WERI-Rb-1 (cell line): Measurements from ENCODE around the gene CCL22.

Experiments used
- DNase-seq: peaks from one replicate; pipeline ENCODE4 v3.0.0-alpha.2; 2020
- H3K27ac ChIP-seq: fragments of 250-450 bp; sonication (Bioruptor Pico); 2 replicates; pipeline ENCODE4 v1.5.1; 2020; ENCODE audit warnings: mild to moderate bottlenecking, moderate library complexity
- H3K27me3 ChIP-seq: fragments of 250-450 bp; sonication (Bioruptor Pico); 2 replicates; pipeline ENCODE4 v1.5.1; 2021; ENCODE audit warnings: mild to moderate bottlenecking, low read depth, moderate library complexity; ENCODE audit not compliant: insufficient read depth, severe bottlenecking
- H3K36me3 ChIP-seq: fragments of 250-450 bp; sonication (Bioruptor Pico); 2 replicates; pipeline ENCODE4 v1.5.1; 2020; ENCODE audit warnings: mild to moderate bottlenecking, moderate library complexity
- H3K4me3 ChIP-seq: 2 replicates; pipeline ENCODE4 v1.5.1; 2011; ENCODE audit warnings: low read depth, mild to moderate bottlenecking, control low read depth, low read length
- H3K9me3 ChIP-seq: fragments of 250-450 bp; sonication (Bioruptor Pico); 2 replicates; pipeline ENCODE4 v1.5.1; 2021; ENCODE audit warnings: mild to moderate bottlenecking, moderate library complexity; ENCODE audit not compliant: severe bottlenecking
- CTCF ChIP-seq: IDR thresholded peaks from 2 replicates; pipeline ENCODE4 v1.5.1; 2011; ENCODE audit warnings: low read depth, mild to moderate bottlenecking, control low read depth, inconsistent platforms, low read length

CCL22 gene

DNA sequence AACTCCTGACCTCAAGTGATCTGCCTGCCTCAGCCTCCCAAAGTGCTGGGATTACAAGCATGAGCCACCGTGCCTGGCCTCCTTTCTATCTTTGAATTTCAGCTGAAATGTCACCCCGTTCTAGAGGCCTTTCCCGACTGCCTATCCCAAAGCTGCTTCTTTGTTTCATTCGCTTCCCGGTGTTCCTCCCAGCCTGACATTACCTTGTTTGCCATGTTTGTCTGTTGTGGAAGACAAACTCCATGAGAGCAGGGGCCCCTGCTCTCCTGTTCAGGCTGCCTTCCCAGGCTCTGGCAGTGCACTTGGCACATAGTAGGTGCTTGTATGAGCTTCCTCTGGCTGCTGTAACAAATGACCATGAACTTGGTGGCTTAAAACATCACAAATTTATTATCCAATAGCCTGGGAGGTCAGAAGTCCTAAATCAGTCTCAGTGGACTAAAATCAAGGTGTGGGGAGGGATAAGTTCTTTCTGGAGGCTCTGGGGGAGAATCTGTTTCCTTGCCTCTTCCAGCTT lies 2.6 kb upstream of the CCL22 start:
- H3K27ac ChIP-seq: no peak overlapping the region
- TF ChIP-seq CTCF: no peak
- no peak for DNase-seq
- H3K4me3 ChIP-seq: no peak overlapping the region
- no peaks in the 10 kb centered on the region for H3K9me3 ChIP-seq
- no peaks in the 10 kb centered on the region for H3K36me3 ChIP-seq
- H3K27me3 ChIP-seq: no peaks in the 10 kb centered on the region

GRCh38 chr16:57356547-57356946 lies 2.0 kb upstream of the CCL22 start:
- no peaks in the 10 kb centered on the region for H3K9me3 ChIP-seq
- H3K36me3 ChIP-seq: no peaks in the 10 kb centered on the region
- H3K27me3 ChIP-seq: no peaks in the 10 kb centered on the region
- no peak for TF ChIP-seq CTCF
- DNase-seq: no peak
- H3K27ac ChIP-seq: no peak overlapping the region
- no peak overlapping the region for H3K4me3 ChIP-seq

DNA sequence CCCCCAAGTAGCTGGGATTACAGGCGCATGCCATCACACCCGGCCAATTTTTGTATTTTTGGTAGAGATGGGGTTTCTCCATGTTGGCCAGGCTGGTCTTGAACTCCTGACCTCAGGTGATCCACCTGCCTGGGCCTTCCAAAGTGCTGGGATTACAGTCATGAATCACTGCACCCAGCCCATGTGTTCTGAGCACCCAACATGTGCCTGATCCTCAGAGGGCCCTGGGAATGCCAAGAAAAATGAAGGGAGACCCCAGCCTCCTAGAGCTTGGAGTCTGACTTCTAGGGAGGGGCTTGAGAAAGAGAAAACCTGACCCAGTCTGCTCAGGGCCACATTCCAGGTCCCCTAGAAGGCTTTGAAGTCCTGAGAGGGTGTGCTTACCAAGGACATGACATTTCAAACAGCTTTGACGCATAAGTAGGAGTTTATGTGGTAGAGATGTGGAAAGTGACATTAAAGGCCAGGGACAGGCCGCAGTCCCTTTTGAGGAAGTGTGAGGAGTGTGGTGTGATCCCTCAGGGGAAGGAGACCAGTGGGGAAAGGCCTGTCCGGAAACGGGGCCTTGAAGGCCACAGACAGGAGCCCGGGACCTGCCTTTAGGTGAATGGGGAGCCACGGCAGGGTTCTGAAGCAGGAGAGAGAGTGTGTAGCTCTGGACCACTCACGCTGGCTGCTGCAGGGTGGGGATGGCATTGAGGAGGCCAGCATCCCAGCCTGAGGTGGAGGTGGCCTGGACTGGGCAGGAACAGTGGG lies 1.1 kb upstream of the CCL22 start:
- no peak overlapping the region for H3K4me3 ChIP-seq
- H3K9me3 ChIP-seq: no peaks in the 10 kb centered on the region
- DNase-seq: no peak
- no peak overlapping the region for H3K27ac ChIP-seq
- no peaks in the 10 kb centered on the region for H3K36me3 ChIP-seq
- H3K27me3 ChIP-seq: no peaks in the 10 kb centered on the region
- no peak for TF ChIP-seq CTCF

DNA sequence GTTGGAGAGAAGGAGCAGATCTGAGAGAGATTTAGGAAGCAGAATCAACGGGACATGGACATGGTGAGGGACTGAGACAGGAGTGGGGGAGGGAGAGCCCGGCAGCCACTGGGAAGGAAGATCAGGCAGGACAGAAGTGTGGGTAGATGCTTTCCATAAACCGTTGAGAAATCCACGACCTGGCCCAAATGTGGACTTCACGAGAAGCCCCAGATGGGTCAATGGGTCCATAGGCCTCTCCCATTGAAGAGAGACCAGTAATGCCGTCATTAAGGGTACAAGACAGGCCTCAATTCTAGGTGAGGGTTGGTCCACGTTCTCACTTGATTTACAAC lies 530 bp upstream of the CCL22 start:
- Histone ChIP-seq H3K4me3 (no peak overlapping the region), H3K27me3 (no peaks in the 10 kb centered on the region), H3K9me3 (no peaks in the 10 kb centered on the region), H3K36me3 (no peaks in the 10 kb centered on the region), H3K27ac (no peak overlapping the region)
- TF ChIP-seq CTCF: no peak
- DNase-seq: no peak

DNA sequence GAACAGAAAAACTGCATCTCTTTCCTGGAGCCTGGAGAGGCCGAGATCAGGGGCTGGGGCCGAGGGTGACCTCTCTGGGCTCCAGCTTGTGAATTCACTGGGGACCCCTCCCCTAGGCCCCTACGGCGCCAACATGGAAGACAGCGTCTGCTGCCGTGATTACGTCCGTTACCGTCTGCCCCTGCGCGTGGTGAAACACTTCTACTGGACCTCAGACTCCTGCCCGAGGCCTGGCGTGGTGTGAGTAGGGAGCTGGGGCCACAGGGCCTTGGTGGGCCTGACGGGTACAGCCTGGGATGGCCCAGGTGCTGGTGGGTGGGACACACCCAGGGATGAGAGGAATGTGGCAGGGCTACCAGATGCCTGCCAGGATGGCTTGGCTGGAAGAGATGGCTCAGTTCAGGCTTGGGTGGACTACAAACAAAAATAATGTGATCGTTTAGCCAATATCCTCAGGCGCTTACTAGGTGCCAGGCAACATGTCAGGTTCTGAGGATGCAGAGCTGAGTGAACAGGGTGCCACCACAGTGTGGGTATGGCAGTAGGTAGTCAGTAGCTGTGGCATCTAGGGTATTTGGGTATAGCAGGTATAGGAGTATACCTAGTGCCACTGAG lies 1.8 kb downstream of the CCL22 start:
- no peaks in the 10 kb centered on the region for H3K36me3 ChIP-seq
- H3K9me3 ChIP-seq: no peaks in the 10 kb centered on the region
- H3K27me3 ChIP-seq: no peaks in the 10 kb centered on the region
- no peak for DNase-seq
- TF ChIP-seq CTCF: no peak
- H3K4me3 ChIP-seq: no peak overlapping the region
- no peak overlapping the region for H3K27ac ChIP-seq
